Inflammatory macrophage (primary cell): ENCODE results near the gene RABL3.
"Not testable (repeated sequence)": the region's sequence is repeated elsewhere in the genome, so short reads cannot be mapped to it uniquely, and the experiment has no call there.

Experiments used
- DNase-seq, 2 donors: peaks; one replicate each; pipeline ENCODE4 v3.0.0-alpha.2; 2020 to 2022
- total RNA-seq, 18 experiments: gene quantifications; one replicate each; lab custom pipeline; 2026; ENCODE audit warnings: mixed read lengths in 6 of 18, inconsistent platforms in 2 of 18; lab: John Stamatoyannopoulos, UW

RABL3 gene
- 22.0 to 48.8 (median 37.3) reads per million in 18 experiments for total RNA-seq

GRCh38 chr3:120742198-120742848 is at the start of gene RABL3, which contains the start of gene GTF2E1:
RABL3 (minus strand) TSS chr3:120742516; CDS start chr3:120742507, 9 bp downstream.
GTF2E1 (plus strand) TSS chr3:120742744; CDS start chr3:120750553, 7,809 bp downstream.
- DNase-seq = peak; percentile 100

GRCh38 chr3:120791913-120792312 is 49.6 kb upstream of the RABL3 start:
- DNase-seq = no peak

GRCh38 chr3:120791010-120791409 is 48.7 kb upstream of the RABL3 start:
- no peak for DNase-seq

- DNase-seq = not testable (repeated sequence)
Observed at GRCh38 chr3:120785832-120786231, 43.5 kb upstream of the RABL3 start.

- DNase-seq = peak; percentile 95 to 96
Observed at GRCh38 chr3:120780977-120781376, 38.7 kb upstream of the RABL3 start.

GRCh38 chr3:120778776-120779175 is 36.5 kb upstream of the RABL3 start:
- DNase-seq = peak; percentile 14 to 83

GRCh38 chr3:120775411-120775810 is 33.1 kb upstream of the RABL3 start:
- peak; percentile 9 to 14 for DNase-seq

- DNase-seq = no peak
Observed at GRCh38 chr3:120773932-120774331, 31.6 kb upstream of the RABL3 start.

GRCh38 chr3:120772081-120772480 is 29.8 kb upstream of the RABL3 start:
- no peak for DNase-seq

- no peak for DNase-seq
Observed at GRCh38 chr3:120770891-120771290, 28.6 kb upstream of the RABL3 start.

- DNase-seq = no peak
Observed at GRCh38 chr3:120769436-120769835, 27.1 kb upstream of the RABL3 start.

GRCh38 chr3:120767106-120767505 is 24.8 kb upstream of the RABL3 start:
- no peak for DNase-seq

GRCh38 chr3:120766576-120766975 is 24.3 kb upstream of the RABL3 start:
- no peak for DNase-seq

- DNase-seq = no peak
Observed at GRCh38 chr3:120765830-120766493, 23.6 kb upstream of the RABL3 start.

- DNase-seq = no peak
Observed at GRCh38 chr3:120764206-120764605, 21.9 kb upstream of the RABL3 start.

GRCh38 chr3:120763601-120764000 is 21.3 kb upstream of the RABL3 start:
- no peak for DNase-seq

- DNase-seq = no peak
Observed at GRCh38 chr3:120762615-120763014, 20.3 kb upstream of the RABL3 start.

- not testable (repeated sequence) for DNase-seq
Observed at GRCh38 chr3:120758551-120758950, 16.2 kb upstream of the RABL3 start.

- peak; percentile 47 to 54 for DNase-seq
Observed at GRCh38 chr3:120756061-120756460, 13.7 kb upstream of the RABL3 start.

GRCh38 chr3:120753810-120754209 is 11.5 kb upstream of the RABL3 start:
- peak in 1 of 2 donors; percentile 7 for DNase-seq

GRCh38 chr3:120752865-120753264 is 10.5 kb upstream of the RABL3 start:
- DNase-seq = no peak

GRCh38 chr3:120752230-120752629 is 9.9 kb upstream of the RABL3 start:
- no peak for DNase-seq

- no peak for DNase-seq
Observed at GRCh38 chr3:120749843-120750242, 7.5 kb upstream of the RABL3 start.

- no peak for DNase-seq
Observed at GRCh38 chr3:120745466-120745865, 3.1 kb upstream of the RABL3 start.
